Retinal pigment epithelial cell (primary cell): ENCODE results near the gene SLC10A4.
"Not testable (repeated sequence)": the region's sequence is repeated elsewhere in the genome, so short reads cannot be mapped to it uniquely, and the experiment has no call there.

Source experiments
- DNase-seq: peaks from one replicate; pipeline ENCODE4 v3.0.0-alpha.2; 2010; ENCODE audit warnings: low read depth
- H3K4me3 ChIP-seq: 2 replicates; pipeline ENCODE4 v1.5.1; 2011; ENCODE audit warnings: mild to moderate bottlenecking, low read length, control low read depth, moderate library complexity
- TF ChIP-seq, protein P1 (sequence below): conservative IDR thresholded peaks from 2 replicates; pipeline ENCODE4 v1.5.1; 2011; ENCODE audit warnings: low read depth, low read length, control low read depth, inconsistent platforms

SLC10A4 gene

GRCh38 chr4:48483006-48483776, at the start of gene SLC10A4:
TSS of gene SLC10A4 (plus strand) at chr4:48483343. CDS start at chr4:48483562, 219 bp downstream.
- peak within 1 kb of the TSS; percentile 45 for H3K4me3 ChIP-seq
- no peak for DNase-seq
- TF ChIP-seq, protein P1, sequence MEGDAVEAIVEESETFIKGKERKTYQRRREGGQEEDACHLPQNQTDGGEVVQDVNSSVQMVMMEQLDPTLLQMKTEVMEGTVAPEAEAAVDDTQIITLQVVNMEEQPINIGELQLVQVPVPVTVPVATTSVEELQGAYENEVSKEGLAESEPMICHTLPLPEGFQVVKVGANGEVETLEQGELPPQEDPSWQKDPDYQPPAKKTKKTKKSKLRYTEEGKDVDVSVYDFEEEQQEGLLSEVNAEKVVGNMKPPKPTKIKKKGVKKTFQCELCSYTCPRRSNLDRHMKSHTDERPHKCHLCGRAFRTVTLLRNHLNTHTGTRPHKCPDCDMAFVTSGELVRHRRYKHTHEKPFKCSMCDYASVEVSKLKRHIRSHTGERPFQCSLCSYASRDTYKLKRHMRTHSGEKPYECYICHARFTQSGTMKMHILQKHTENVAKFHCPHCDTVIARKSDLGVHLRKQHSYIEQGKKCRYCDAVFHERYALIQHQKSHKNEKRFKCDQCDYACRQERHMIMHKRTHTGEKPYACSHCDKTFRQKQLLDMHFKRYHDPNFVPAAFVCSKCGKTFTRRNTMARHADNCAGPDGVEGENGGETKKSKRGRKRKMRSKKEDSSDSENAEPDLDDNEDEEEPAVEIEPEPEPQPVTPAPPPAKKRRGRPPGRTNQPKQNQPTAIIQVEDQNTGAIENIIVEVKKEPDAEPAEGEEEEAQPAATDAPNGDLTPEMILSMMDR: no peak

- TF ChIP-seq, protein P1: no peak
- no peak for DNase-seq
- no peak overlapping the region for H3K4me3 ChIP-seq
Measured at GRCh38 chr4:48436318-48436717, 46.8 kb upstream of the SLC10A4 start.

- TF ChIP-seq, protein P1: no peak
- DNase-seq: peak; percentile 44
Measured at GRCh38 chr4:48439988-48440387, 43.2 kb upstream of the SLC10A4 start.

GRCh38 chr4:48440914-48441313, 42.2 kb upstream of the SLC10A4 start:
- not testable (repeated sequence) for DNase-seq, H3K4me3 ChIP-seq

More at GRCh38 chr4:48439988-48440387, 43.2 kb upstream of the SLC10A4 start:
- H3K4me3 ChIP-seq: no peak overlapping the region

DNA sequence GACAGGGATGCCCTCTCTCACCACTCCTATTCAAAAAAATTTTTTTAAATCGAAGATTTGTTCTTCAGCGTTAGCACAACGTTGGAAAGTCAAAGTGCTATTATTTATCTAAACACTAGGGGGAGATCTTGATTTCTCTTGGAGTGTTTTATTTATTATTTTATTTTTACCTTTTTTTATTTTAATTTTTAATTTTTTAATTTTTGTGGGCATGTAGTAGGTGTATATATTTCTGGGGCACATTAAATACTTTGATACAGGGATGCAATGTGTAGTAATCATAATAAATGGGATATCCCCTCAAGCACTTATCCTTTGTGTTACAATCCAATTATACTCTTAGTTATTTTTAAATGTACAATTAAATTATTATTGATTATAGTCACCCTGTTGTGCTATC, 37.4 kb upstream of the SLC10A4 start:
- no peak overlapping the region for H3K4me3 ChIP-seq
- no peak for DNase-seq
- TF ChIP-seq, protein P1: peak; percentile 51

DNA sequence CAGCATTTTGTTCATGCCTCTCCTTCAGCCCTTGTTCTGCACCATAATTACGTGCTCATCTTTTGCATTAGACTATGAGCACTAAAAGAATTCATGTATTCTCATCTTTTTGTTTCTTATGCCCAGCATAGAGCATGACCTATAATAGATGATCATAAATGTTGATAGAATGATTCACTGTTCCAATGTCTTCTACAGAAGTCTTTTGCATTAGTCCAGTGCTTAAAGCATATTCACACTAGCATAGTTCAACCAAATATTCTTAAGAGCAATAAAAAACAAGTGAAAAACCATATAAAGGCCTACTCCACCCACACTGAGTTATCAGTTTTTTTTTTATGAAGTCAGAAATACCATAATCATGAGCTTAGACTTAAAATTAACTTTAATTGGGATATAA, 36.5 kb upstream of the SLC10A4 start:
- H3K4me3 ChIP-seq: no peak overlapping the region
- DNase-seq: no peak
- TF ChIP-seq, protein P1: no peak

GRCh38 chr4:48449151-48449550, 34.0 kb upstream of the SLC10A4 start:
- no peak overlapping the region for H3K4me3 ChIP-seq
- no peak for DNase-seq
- TF ChIP-seq, protein P1: no peak

DNA sequence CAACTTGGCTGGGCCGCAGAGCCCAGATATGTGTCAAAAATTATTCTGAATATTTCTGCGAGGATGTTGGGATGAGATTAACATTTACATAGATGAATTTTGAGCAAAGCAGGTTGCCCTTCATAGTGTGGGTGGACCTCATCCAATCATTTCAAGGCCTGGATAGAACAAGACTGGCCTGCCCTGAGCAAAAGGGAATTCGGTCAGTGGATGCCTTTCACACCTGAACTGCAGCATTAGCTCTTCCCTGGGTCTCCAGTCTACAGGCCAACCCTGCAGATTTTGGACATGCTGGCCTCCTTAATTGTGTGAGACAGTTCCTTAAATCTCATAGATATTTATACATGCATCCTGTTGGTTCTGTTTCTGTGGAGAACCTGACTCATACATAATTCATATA, 32.4 kb upstream of the SLC10A4 start:
- H3K4me3 ChIP-seq: no peak overlapping the region
- TF ChIP-seq, protein P1: no peak
- no peak for DNase-seq

DNA sequence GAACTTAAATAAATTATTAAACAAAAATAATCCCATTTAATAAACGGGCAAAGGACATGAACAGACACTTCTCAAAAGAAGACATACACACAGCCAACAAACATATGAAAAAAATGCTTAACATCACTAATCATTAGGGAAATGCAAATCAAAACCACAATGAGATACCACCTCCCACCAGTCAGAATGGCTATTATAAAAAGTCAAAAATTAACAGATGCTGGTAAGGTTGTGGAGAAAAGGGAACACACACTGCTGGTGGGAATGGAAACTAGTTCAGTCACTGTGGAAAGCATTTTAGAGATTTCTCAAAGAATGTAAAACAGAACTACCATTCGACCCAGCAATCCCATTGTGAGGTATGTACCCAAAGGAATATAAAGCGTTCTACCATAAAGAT, 31.5 kb upstream of the SLC10A4 start:
- H3K4me3 ChIP-seq, DNase-seq: not testable (repeated sequence)
